BE2C (cell line): ENCODE results near the gene MYLIP.

Source experiments
- DNase-seq: peaks from one replicate; pipeline ENCODE4 v3.0.0-alpha.2; 2020
- H3K27me3 ChIP-seq: fragments of 250-450 bp; sonication (Bioruptor Pico); 2 replicates; pipeline ENCODE4 v1.5.1; 2020; ENCODE audit warnings: mild to moderate bottlenecking
- H3K36me3 ChIP-seq: fragments of 250-450 bp; sonication (Bioruptor Pico); 2 replicates; pipeline ENCODE4 v1.5.1; 2020; ENCODE audit warnings: mild to moderate bottlenecking
- H3K4me1 ChIP-seq: fragments of 250-450 bp; sonication (Bioruptor Pico); 2 replicates; pipeline ENCODE4 v1.5.1; 2020
- H3K4me3 ChIP-seq: 2 replicates; pipeline ENCODE4 v1.5.1; 2011; ENCODE audit warnings: low read depth, low read length
- H3K9me3 ChIP-seq: fragments of 250-450 bp; sonication (Bioruptor Pico); 2 replicates; pipeline ENCODE4 v1.5.1; 2020
- CTCF ChIP-seq: IDR thresholded peaks from 2 replicates; pipeline ENCODE4 v1.5.1; 2012; ENCODE audit warnings: mild to moderate bottlenecking, low read depth, low read length

MYLIP gene

GRCh38 chr6:16132909-16133308 lies 4.0 kb downstream of the MYLIP start:
- Histone ChIP-seq H3K9me3 (no peaks in the 10 kb centered on the region), H3K4me3 (no peak overlapping the region), H3K4me1 (peaks cover 9% of the 10 kb centered on the region; the same call in 1 of the 2 replicates), H3K27me3 (no peaks in the 10 kb centered on the region), H3K36me3 (no peaks in the 10 kb centered on the region)
- TF ChIP-seq CTCF, result no peak
- DNase-seq, result peak; percentile 60

- H3K4me3 ChIP-seq, result no peak overlapping the region
Observed at GRCh38 chr6:16134430-16134829, 5.5 kb downstream of the MYLIP start.

GRCh38 chr6:16135066-16135465 lies 6.2 kb downstream of the MYLIP start:
- peaks cover 9% of the 10 kb centered on the region; the same call in 1 of the 2 replicates for H3K4me1 ChIP-seq
- TF ChIP-seq CTCF, result no peak

More at GRCh38 chr6:16134430-16134829, 5.5 kb downstream of the MYLIP start:
- no peak for TF ChIP-seq CTCF
- H3K4me1 ChIP-seq, result peaks cover 9% of the 10 kb centered on the region; the same call in 1 of the 2 replicates
- no peaks in the 10 kb centered on the region for H3K9me3 ChIP-seq
- no peaks in the 10 kb centered on the region for H3K36me3 ChIP-seq
- H3K27me3 ChIP-seq, result no peaks in the 10 kb centered on the region
- no peak for DNase-seq

GRCh38 chr6:16136091-16136490 lies 7.2 kb downstream of the MYLIP start:
- DNase-seq, result no peak
- Histone ChIP-seq H3K36me3 (no peaks in the 10 kb centered on the region), H3K4me3 (no peak overlapping the region), H3K4me1 (peaks cover 6% of the 10 kb centered on the region; the same call in 1 of the 2 replicates), H3K27me3 (no peaks in the 10 kb centered on the region), H3K9me3 (no peaks in the 10 kb centered on the region)
- no peak for TF ChIP-seq CTCF

More at GRCh38 chr6:16135066-16135465, 6.2 kb downstream of the MYLIP start:
- Histone ChIP-seq H3K36me3 (no peaks in the 10 kb centered on the region), H3K9me3 (no peaks in the 10 kb centered on the region), H3K4me3 (no peak overlapping the region), H3K27me3 (no peaks in the 10 kb centered on the region)
- DNase-seq, result no peak

GRCh38 chr6:16136621-16137450 lies 8.0 kb downstream of the MYLIP start:
- no peak overlapping the region for H3K4me3 ChIP-seq
- DNase-seq, result no peak
- no peak for TF ChIP-seq CTCF
- no peaks in the 10 kb centered on the region for H3K27me3 ChIP-seq
- peaks cover 4% of the 10 kb centered on the region for H3K36me3 ChIP-seq
- H3K9me3 ChIP-seq, result no peaks in the 10 kb centered on the region
- H3K4me1 ChIP-seq, result peaks cover 6% of the 10 kb centered on the region; the same call in 1 of the 2 replicates

- no peak for DNase-seq
- Histone ChIP-seq H3K4me3 (no peak overlapping the region), H3K9me3 (no peaks in the 10 kb centered on the region), H3K4me1 (peaks cover 6% of the 10 kb centered on the region; the same call in 1 of the 2 replicates), H3K36me3 (peaks cover 7% of the 10 kb centered on the region), H3K27me3 (no peaks in the 10 kb centered on the region)
- TF ChIP-seq CTCF, result no peak
Observed at GRCh38 chr6:16137451-16137801, 8.5 kb downstream of the MYLIP start.
